K562 (cell line): ENCODE data around the gene ADAM8.

Experiments used
- BRCA1 ChIP-seq, 2 experiments: fragments of 450-650 bp in 1 of 2; sonication (generic) in 1 of 2; formaldehyde crosslinking in 1 of 2; IDR thresholded peaks; 2 replicates each; pipeline versions ENCODE4 v1.5.0 to v1.6.1; 2017 to 2020; ENCODE audit warnings: mild to moderate bottlenecking in 1 of 2, missing genetic modification reagents in 1 of 2
- GTF2E2 ChIP-seq: fragments of 200-800 bp; sonication (Bioruptor generic); IDR thresholded peaks from 2 replicates; pipeline ENCODE4 v1.6.1; 2016; ENCODE audit warnings: missing genetic modification characterization, missing compliant biosample characterization
- HDAC1 ChIP-seq, 2 experiments: fragments of 450-650 bp; IDR thresholded peaks; 2 replicates each; pipeline ENCODE4 v1.6.1; 2016 to 2017; ENCODE audit warnings: inconsistent platforms in 1 of 2, mild to moderate bottlenecking in 1 of 2, moderate library complexity in 1 of 2
- HDAC2 ChIP-seq: fragments of 450-650 bp; IDR thresholded peaks from 2 replicates; pipeline ENCODE4 v1.6.1; 2016; ENCODE audit warnings: mild to moderate bottlenecking
- HNRNPL ChIP-seq: fragments of 200-400 bp; formaldehyde crosslinking; IDR thresholded peaks from 2 replicates; pipeline ENCODE4 v1.6.1; 2017; ENCODE audit warnings: low read depth, mild to moderate bottlenecking, low read length
- MAZ ChIP-seq, 2 experiments: fragments of 450-650 bp in 1 of 2; sonication (generic) in 1 of 2; formaldehyde crosslinking; IDR thresholded peaks in 1 of 2; conservative IDR thresholded peaks in 1 of 2; 2 replicates each; pipeline versions ENCODE4 v1.4.0 to v1.5.0; 2020; ENCODE audit warnings: mild to moderate bottlenecking in 1 of 2, missing genetic modification reagents in 1 of 2
- RCOR1 ChIP-seq, 2 experiments: IDR thresholded peaks; 2 replicates each; pipeline ENCODE4 v1.6.1; 2012; ENCODE audit warnings: low read depth in 2 of 2, low read length in 2 of 2, borderline replicate concordance in 1 of 2, improper control_type of control experiment in 1 of 2
- RFX5 ChIP-seq: IDR thresholded peaks from 2 replicates; pipeline ENCODE4 v1.6.1; 2011; ENCODE audit warnings: low read depth, mild to moderate bottlenecking, improper control_type of control experiment, low read length
- SIN3B ChIP-seq: fragments of 450-650 bp; IDR thresholded peaks from 2 replicates; pipeline ENCODE4 v1.6.1; 2017; ENCODE audit warnings: low read depth, mild to moderate bottlenecking, moderate library complexity
- TFE3 ChIP-seq: fragments of 450-650 bp; formaldehyde crosslinking; IDR thresholded peaks from 2 replicates; pipeline ENCODE4 v1.4.0; 2020; ENCODE audit warnings: mild to moderate bottlenecking, mixed read lengths
- ZNF24 ChIP-seq: fragments of 450-650 bp; IDR thresholded peaks from 2 replicates; pipeline ENCODE4 v1.6.1; 2016

- TF ChIP-seq ZNF24 (no peak), HDAC2 (no peak), HNRNPL (no peak), HDAC1 (IDR thresholded peaks at IDR 0.05) (no peak), MAZ (CRISPR knock-in tag; conservative IDR thresholded peaks at IDR 0.05 in 1 of 2, IDR thresholded peaks at IDR 0.05 in 1 of 2) (no peak), TFE3 (no peak), SIN3B (no peak), RCOR1 (IDR thresholded peaks at IDR 0.05; ENCODE audit: borderline replicate concordance in 1 of 2, low read depth in 2 of 2, low read length in 2 of 2) (no peak), GTF2E2 (tag) (no peak), RFX5 (no peak), BRCA1 (IDR thresholded peaks at IDR 0.05) (no peak), BRCA1 (CRISPR knock-in tag; IDR thresholded peaks at IDR 0.05) (no peak)
These were observed 11.3 kb upstream of the ADAM8 start for GRCh38 chr10:133287832-133288500.
